Astrocyte (in vitro differentiated cells and primary cell): ENCODE data around the gene JOSD1.

Source experiments
- CTCF ChIP-seq: IDR thresholded peaks from 2 replicates; pipeline ENCODE4 v1.5.1; 2011; ENCODE audit warnings: low read depth, mild to moderate bottlenecking, inconsistent platforms, low read length, moderate library complexity; ENCODE audit not compliant: insufficient read depth
- EZH2 ChIP-seq: IDR thresholded peaks from 2 replicates; pipeline ENCODE4 v1.6.1; 2012; ENCODE audit warnings: mild to moderate bottlenecking, low read length, inconsistent platforms; ENCODE audit not compliant: insufficient read depth

- no peak for TF ChIP-seq CTCF
- no peak for TF ChIP-seq EZH2
These were observed 55.3 kb downstream of the JOSD1 start for GRCh38 chr22:38645430-38645829.
